RWPE2 (cell line): ENCODE data around the gene ZFHX3.
A peak's percentile ranks its signal among the peaks of the same experiment; 100 is the strongest.

Experiments
- ATAC-seq: fragments of 200-7000 bp; cut with Tn5 transposase; 3 replicates; pipeline ENCODE4 v1.9.1; 2021; ENCODE audit warnings: low read depth
- DNase-seq: peaks from one replicate; pipeline ENCODE4 v3.0.0-alpha.2; 2020; ENCODE audit warnings: low spot score
- H3K27ac ChIP-seq: fragments of 450-650 bp; 2 replicates; pipeline ENCODE4 v1.5.1; 2017; ENCODE audit warnings: mild to moderate bottlenecking; ENCODE audit not compliant: poor library complexity, severe bottlenecking
- H3K27me3 ChIP-seq: fragments of 250-450 bp; sonication (Bioruptor Pico); 2 replicates; pipeline ENCODE4 v1.5.1; 2021; ENCODE audit warnings: mild to moderate bottlenecking, moderate library complexity; ENCODE audit not compliant: insufficient read depth, poor library complexity, severe bottlenecking
- H3K36me3 ChIP-seq: fragments of 250-450 bp; sonication (Bioruptor Pico); 2 replicates; pipeline ENCODE4 v1.5.1; 2020; ENCODE audit warnings: low read depth, mild to moderate bottlenecking, moderate library complexity
- H3K4me1 ChIP-seq: fragments of 250-450 bp; sonication (Bioruptor Pico); 2 replicates; pipeline ENCODE4 v1.5.1; 2021; ENCODE audit warnings: mild to moderate bottlenecking, moderate library complexity; ENCODE audit not compliant: insufficient read depth, poor library complexity, severe bottlenecking
- H3K4me3 ChIP-seq: fragments of 250-450 bp; sonication (Bioruptor Pico); 2 replicates; pipeline ENCODE4 v1.5.1; 2021; ENCODE audit warnings: mild to moderate bottlenecking, moderate library complexity; ENCODE audit not compliant: severe bottlenecking
- H3K9me3 ChIP-seq: fragments of 250-450 bp; sonication (Bioruptor Pico); 2 replicates; pipeline ENCODE4 v1.5.1; 2021; ENCODE audit warnings: mild to moderate bottlenecking, moderate library complexity; ENCODE audit not compliant: severe bottlenecking
- TF ChIP-seq, protein P1 (sequence below): fragments of 450-650 bp; IDR thresholded peaks from one replicate; pipeline ENCODE4 v1.5.1; 2017; ENCODE audit warnings: mild to moderate bottlenecking, moderate library complexity; ENCODE audit not compliant: poor library complexity, severe bottlenecking

ZFHX3 gene

DNA sequence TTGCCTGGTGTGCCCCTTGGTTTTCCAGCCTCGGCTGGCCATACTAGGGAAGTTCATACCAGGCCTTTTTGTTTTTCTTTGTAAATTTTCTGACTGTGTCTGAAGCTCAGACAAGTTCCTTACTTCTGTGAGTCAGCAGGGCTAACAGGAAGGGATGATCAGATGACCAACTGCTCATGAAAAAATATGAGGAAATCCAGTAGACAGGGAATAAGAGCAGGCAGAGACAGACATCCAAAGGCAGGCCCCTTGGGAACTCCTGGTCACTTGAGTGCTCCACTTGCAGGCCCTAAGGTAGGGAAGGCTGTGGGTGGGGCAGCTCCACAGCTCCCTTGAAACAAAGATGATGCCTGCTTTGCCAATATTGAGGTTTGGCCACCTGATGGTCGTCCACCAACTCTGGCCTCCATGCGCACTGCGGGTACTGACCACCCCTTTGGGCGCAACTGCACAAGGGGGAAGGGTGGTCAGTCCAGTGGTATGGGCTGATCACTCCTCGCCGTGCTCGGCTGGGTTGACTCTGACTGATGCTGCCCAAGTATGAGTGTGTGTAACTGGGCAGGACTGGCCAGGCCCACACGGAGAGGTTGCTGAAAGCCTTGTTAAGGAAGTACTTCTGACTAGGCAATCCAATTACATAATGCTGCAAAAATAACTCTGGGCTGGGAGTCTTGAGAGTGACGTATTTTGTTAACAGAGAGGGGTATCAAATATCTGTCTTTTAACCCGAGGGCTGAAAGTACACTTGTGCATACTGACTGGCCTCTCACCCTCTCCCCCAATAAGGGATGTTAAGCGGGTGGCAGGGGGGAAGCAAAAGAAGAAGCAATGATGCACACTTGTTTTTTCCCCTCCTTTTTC is 20.8 kb upstream of the ZFHX3 start:
- H3K27ac ChIP-seq: peak overlapping the region; percentile 98
- peak; percentile 87 for ATAC-seq

DNA sequence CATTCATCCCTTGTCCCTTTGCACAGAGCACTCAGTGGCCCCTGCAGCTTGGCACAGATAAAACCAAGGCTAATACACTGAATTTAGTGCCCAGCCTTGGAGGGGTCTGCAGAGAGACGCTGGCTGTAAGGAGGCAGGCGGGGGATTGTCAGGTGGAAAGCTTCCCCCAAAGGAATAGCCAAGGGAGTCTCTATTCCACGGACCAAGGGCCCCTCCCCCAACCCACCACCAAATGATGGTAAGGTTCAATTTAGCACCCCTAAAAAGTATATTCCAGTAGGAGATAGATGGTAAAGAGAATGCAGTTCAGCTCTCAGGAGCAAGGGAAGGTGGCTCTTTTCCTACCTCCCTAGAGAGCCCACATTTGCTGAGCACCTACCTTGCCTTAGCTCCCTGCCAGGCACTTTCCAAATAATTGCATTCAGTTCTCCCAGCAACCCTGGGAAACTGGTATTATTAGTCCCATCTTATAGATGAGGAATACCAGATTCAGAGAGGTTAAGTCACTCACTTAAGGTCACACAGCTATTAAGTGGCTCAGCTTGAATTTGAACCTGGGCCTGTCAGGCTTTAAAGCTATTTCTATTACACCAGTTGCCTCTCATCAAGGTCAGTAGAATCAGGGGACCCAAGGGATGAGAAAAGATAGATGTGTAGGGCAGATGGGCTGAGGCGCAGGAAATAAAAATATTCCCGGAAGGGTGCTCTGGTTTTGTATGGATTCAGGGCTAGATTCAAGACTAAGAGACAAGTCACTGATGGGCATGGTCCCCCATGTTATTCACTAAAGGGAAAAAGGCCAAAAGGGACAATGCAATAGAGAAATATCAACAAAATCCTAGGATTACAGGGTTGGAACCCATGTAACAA is 20.0 kb upstream of the ZFHX3 start:
- TF ChIP-seq, protein P1, sequence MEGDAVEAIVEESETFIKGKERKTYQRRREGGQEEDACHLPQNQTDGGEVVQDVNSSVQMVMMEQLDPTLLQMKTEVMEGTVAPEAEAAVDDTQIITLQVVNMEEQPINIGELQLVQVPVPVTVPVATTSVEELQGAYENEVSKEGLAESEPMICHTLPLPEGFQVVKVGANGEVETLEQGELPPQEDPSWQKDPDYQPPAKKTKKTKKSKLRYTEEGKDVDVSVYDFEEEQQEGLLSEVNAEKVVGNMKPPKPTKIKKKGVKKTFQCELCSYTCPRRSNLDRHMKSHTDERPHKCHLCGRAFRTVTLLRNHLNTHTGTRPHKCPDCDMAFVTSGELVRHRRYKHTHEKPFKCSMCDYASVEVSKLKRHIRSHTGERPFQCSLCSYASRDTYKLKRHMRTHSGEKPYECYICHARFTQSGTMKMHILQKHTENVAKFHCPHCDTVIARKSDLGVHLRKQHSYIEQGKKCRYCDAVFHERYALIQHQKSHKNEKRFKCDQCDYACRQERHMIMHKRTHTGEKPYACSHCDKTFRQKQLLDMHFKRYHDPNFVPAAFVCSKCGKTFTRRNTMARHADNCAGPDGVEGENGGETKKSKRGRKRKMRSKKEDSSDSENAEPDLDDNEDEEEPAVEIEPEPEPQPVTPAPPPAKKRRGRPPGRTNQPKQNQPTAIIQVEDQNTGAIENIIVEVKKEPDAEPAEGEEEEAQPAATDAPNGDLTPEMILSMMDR: no peak
- H3K27ac ChIP-seq: peak overlapping the region; percentile 98

More for the DNA sequence above, 20.8 kb upstream of the ZFHX3 start:
- DNase-seq: peak; percentile 91
- TF ChIP-seq, protein P1: no peak
- H3K4me1 ChIP-seq: peaks cover 50% of the 10 kb centered on the region
- no peaks in the 10 kb centered on the region for H3K27me3 ChIP-seq
- H3K36me3 ChIP-seq: no peaks in the 10 kb centered on the region
- no peak overlapping the region for H3K4me3 ChIP-seq
- no peaks in the 10 kb centered on the region for H3K9me3 ChIP-seq

DNA sequence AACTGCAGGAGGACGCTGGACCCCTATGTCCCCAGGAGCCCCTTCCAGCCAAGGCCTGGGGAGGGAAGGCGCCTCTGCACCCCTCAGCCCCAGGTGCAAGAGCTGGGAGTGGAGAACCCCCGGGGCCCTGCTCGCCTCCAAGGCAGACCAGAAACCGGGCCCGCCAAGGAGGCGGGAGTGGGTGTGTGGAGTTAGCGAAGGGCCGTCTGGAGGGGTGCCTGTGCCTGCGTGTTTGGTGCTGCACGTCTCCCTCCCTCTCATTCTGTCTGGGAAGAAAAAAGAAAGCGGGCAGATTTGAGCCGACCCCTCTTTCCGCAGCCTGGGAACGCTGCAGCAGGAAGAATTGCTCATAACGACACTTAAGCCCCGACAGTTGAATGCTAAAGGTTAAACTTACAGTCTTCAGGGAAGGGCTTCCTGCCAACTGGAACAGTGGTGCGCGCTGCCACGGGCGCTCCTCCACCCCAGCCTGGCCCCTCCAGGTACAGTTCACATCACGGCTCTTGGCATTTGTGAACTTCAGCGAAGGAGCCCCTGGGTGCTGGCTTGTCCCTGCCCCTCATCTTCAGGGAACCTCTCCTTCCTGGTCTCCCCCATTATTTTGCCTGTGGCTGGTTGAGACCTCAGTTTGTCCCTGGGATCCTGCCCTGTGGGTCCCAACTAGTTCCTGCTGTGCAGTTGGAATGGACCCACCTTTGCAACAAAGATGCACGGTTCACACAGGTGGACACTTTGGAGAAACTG is 19.2 kb upstream of the ZFHX3 start:
- H3K27ac ChIP-seq: peak overlapping the region; percentile 98
- H3K36me3 ChIP-seq: no peaks in the 10 kb centered on the region
- H3K4me3 ChIP-seq: no peak overlapping the region
- no peak for DNase-seq
- ATAC-seq: peak; percentile 8; the same call in 1 of the 3 replicates
- no peaks in the 10 kb centered on the region for H3K27me3 ChIP-seq
- TF ChIP-seq, protein P1: no peak
- H3K4me1 ChIP-seq: peaks cover 50% of the 10 kb centered on the region
- H3K9me3 ChIP-seq: no peaks in the 10 kb centered on the region

More for the DNA sequence above, 20.0 kb upstream of the ZFHX3 start:
- ATAC-seq: no peak
- peaks cover 50% of the 10 kb centered on the region for H3K4me1 ChIP-seq
- H3K27me3 ChIP-seq: no peaks in the 10 kb centered on the region
- no peaks in the 10 kb centered on the region for H3K36me3 ChIP-seq
- no peak for DNase-seq
- no peaks in the 10 kb centered on the region for H3K9me3 ChIP-seq
- H3K4me3 ChIP-seq: no peak overlapping the region

DNA sequence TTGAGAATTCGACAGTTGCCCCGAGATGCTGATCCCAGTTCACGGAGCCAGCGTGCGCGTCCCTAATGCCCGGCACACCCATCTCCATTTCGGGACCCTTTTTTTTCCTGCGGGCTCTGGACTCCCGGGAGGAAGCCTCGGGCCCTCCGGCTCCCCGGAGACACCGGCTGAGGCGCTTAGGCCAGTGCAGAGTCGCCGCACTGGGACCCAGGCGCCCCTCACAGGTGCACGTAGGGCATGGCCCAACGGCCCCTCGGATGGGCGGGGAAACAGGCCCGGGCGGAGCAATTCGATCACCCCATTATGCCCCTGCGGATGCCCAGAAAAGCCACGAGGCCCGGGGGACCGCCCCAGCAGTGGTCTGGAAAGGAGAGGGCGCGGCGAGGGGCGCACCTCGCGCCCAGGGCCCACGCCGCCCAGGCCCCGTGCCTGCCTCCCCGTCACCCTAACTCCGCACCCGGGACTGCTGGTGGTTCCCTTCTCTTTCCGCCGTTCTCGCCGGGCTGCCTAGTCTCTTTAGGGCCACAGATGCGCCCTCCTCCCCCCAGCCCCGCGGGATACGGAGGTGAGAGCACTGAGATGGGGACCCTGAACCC is 18.5 kb upstream of the ZFHX3 start:
- Histone ChIP-seq H3K36me3 (0 out of 2 replicates have a peak, but pooled peaks cover 2% of the 10 kb centered on the region), H3K4me3 (no peak overlapping the region), H3K4me1 (peaks cover 51% of the 10 kb centered on the region), H3K27me3 (no peaks in the 10 kb centered on the region), H3K9me3 (no peaks in the 10 kb centered on the region), H3K27ac (peak overlapping the region; percentile 98)
- DNase-seq: no peak
- ATAC-seq: no peak
- TF ChIP-seq, protein P1: no peak
